GM18499 (cell line): Measurements from ENCODE around the gene GSC2.

Experiments used
- ATAC-seq: cut with Tn5 transposase; IDR thresholded peaks from one replicate; pipeline ENCODE4 v1.9.1; 2021; ENCODE audit warnings: moderate number of reproducible peaks; ENCODE audit not compliant: insufficient read depth, unreplicated experiment

The GSC2 gene

GRCh38 chr22:19178657-19179496 lies 28.8 kb upstream of the GSC2 start, which contains the start of gene SLC25A1:
Gene SLC25A1, minus strand, starts transcription at chr22:19178736. Its CDS starts 63 bp downstream, at chr22:19178673.
- ATAC-seq: no peak

- ATAC-seq: no peak
Observed at GRCh38 chr22:19178065-19178656, 28.1 kb upstream of the GSC2 start.

GRCh38 chr22:19177164-19178064 lies 27.3 kb upstream of the GSC2 start:
- ATAC-seq: no peak

- ATAC-seq: no peak
Observed at GRCh38 chr22:19176732-19177131, 26.6 kb upstream of the GSC2 start.

GRCh38 chr22:19176175-19176643 lies 26.1 kb upstream of the GSC2 start:
- no peak for ATAC-seq

GRCh38 chr22:19175602-19176174 lies 25.6 kb upstream of the GSC2 start:
- no peak for ATAC-seq

- ATAC-seq: no peak
Observed at GRCh38 chr22:19175026-19175601, 25.0 kb upstream of the GSC2 start.

- ATAC-seq: no peak
Observed at GRCh38 chr22:19174106-19175025, 24.3 kb upstream of the GSC2 start.

- ATAC-seq: no peak
Observed at GRCh38 chr22:19173047-19174035, 23.2 kb upstream of the GSC2 start.

- ATAC-seq: no peak
Observed at GRCh38 chr22:19172213-19173046, 22.3 kb upstream of the GSC2 start.

- no peak for ATAC-seq
Observed at GRCh38 chr22:19169947-19170318, 19.8 kb upstream of the GSC2 start.

- no peak for ATAC-seq
Observed at GRCh38 chr22:19169002-19169946, 19.2 kb upstream of the GSC2 start.

- ATAC-seq: no peak
Observed at GRCh38 chr22:19168088-19168890, 18.2 kb upstream of the GSC2 start.

- ATAC-seq: no peak
Observed at GRCh38 chr22:19167106-19167869, 17.2 kb upstream of the GSC2 start.
